Osteocyte (in vitro differentiated cells): ENCODE measurements around the gene APBB2. TPM values are rescaled to one million over a fixed set of nuclear protein-coding genes. Genes with fewer than 3 reads are reported as not detected.
"Not testable (repeated sequence)": the region's sequence is repeated elsewhere in the genome, so short reads cannot be mapped to it uniquely, and the experiment has no call there.

Experiments
- DNase-seq: peaks from one replicate; pipeline ENCODE4 v3.0.0; 2021; ENCODE audit warnings: mixed read lengths; ENCODE audit not compliant: unreplicated experiment; ENCODE audit errors: extremely low spot score
- H3K27ac Mint-ChIP-seq: one replicate; pipeline ENCODE4 v1.8.0; 2021; ENCODE audit warnings: mild to moderate bottlenecking, mixed read lengths; ENCODE audit not compliant: unreplicated experiment
- H3K27me3 Mint-ChIP-seq: one replicate; pipeline ENCODE4 v1.8.0; 2021; ENCODE audit warnings: mixed read lengths; ENCODE audit not compliant: unreplicated experiment
- H3K36me3 Mint-ChIP-seq: one replicate; pipeline ENCODE4 v1.8.0; 2021; ENCODE audit warnings: mixed read lengths; ENCODE audit not compliant: unreplicated experiment
- H3K4me1 Mint-ChIP-seq: one replicate; pipeline ENCODE4 v1.8.0; 2021; ENCODE audit warnings: mixed read lengths; ENCODE audit not compliant: unreplicated experiment
- H3K4me3 Mint-ChIP-seq: one replicate; pipeline ENCODE4 v1.8.0; 2021; ENCODE audit warnings: mild to moderate bottlenecking, moderate library complexity, mixed read lengths; ENCODE audit not compliant: unreplicated experiment
- H3K9me3 Mint-ChIP-seq: one replicate; pipeline ENCODE4 v1.8.0; 2021; ENCODE audit warnings: mixed read lengths; ENCODE audit not compliant: unreplicated experiment
- total RNA-seq: library from RNA; stranded (reverse); gene quantifications from 2 replicates; pipeline ENCODE4 v1.2.1, GENCODE V29; 2021
- TF ChIP-seq, protein P1 (sequence below): fragments of 200-600 bp; sonication (generic); IDR thresholded peaks from 2 replicates; pipeline ENCODE4 v1.5.0; 2021; ENCODE audit warnings: antibody characterized with exemption, mild to moderate bottlenecking, moderate library complexity

Gene APBB2
- total RNA-seq, 1 donor from 2014 or later: 56.2 TPM

DNA sequence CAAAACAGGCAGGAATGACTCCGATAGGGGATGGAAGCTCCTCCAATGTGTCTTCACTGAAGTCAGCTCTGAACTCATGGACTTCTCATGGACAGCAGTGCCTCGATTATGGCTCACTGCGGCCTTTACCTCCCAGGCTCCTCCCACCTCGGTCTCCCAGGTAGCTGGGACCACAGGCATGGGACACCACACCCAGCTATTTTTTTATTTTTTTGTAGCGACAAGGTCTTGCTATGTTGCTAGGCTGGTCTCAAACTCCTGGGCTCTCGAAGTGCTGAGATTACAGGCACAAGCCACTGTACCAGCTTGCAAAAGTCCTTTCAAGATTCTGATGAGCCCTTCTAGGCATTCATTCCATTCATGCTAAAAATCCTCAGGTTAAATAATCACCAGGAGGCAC is 283.1 kb downstream of the APBB2 start:
- TF ChIP-seq, protein P1, sequence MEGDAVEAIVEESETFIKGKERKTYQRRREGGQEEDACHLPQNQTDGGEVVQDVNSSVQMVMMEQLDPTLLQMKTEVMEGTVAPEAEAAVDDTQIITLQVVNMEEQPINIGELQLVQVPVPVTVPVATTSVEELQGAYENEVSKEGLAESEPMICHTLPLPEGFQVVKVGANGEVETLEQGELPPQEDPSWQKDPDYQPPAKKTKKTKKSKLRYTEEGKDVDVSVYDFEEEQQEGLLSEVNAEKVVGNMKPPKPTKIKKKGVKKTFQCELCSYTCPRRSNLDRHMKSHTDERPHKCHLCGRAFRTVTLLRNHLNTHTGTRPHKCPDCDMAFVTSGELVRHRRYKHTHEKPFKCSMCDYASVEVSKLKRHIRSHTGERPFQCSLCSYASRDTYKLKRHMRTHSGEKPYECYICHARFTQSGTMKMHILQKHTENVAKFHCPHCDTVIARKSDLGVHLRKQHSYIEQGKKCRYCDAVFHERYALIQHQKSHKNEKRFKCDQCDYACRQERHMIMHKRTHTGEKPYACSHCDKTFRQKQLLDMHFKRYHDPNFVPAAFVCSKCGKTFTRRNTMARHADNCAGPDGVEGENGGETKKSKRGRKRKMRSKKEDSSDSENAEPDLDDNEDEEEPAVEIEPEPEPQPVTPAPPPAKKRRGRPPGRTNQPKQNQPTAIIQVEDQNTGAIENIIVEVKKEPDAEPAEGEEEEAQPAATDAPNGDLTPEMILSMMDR: no peak
- peaks cover 5% of the 10 kb centered on the region for H3K4me1 Mint-ChIP-seq
- DNase-seq: no peak
- H3K4me3 Mint-ChIP-seq: no peak overlapping the region
- H3K36me3 Mint-ChIP-seq: peaks cover 10% of the 10 kb centered on the region
- H3K9me3 Mint-ChIP-seq: no peaks in the 10 kb centered on the region
- no peak overlapping the region for H3K27ac Mint-ChIP-seq
- H3K27me3 Mint-ChIP-seq: no peaks in the 10 kb centered on the region

DNA sequence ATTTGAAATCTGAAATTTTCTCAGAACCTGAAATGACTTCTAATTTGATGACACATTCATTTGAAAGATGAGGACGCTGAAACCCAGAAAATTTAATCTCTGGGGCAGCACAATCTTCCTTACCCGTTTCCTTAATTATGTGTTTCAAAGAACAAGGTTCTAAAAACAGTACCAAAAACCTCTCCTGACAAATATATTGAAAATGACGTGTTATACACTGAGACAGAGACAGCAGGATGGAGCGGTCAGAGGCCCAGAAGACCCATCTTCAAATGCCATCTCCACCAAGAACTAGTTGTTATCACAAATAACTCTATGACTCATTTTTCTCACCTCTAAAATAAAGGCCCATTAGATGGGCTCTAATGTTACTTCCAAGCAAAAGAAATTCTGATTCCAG is 287.3 kb downstream of the APBB2 start:
- TF ChIP-seq, protein P1: no peak
- H3K4me1 Mint-ChIP-seq: peaks cover 5% of the 10 kb centered on the region
- peaks cover 3% of the 10 kb centered on the region for H3K36me3 Mint-ChIP-seq
- H3K9me3 Mint-ChIP-seq: no peaks in the 10 kb centered on the region
- H3K27me3 Mint-ChIP-seq: no peaks in the 10 kb centered on the region
- H3K27ac Mint-ChIP-seq: no peak overlapping the region
- no peak overlapping the region for H3K4me3 Mint-ChIP-seq
- DNase-seq: no peak

DNA sequence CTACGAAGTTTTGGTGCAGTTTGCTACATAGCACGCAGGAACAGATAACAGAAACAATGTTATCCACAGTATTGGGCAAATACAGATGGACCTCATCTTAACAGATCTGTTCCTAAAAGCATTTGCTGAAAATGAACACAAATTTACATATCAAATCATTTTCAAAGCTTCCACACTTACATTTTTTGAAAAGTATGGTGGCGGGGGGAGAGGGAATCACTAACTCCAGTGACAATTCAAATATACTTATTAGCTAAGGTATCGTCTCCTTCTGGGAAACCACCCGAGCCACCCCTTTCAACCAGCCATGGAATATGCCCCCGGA is 289.6 kb downstream of the APBB2 start:
- TF ChIP-seq, protein P1: no peak
- Mint-ChIP-seq H3K4me1 (peaks cover 4% of the 10 kb centered on the region), H3K4me3 (no peak overlapping the region), H3K27ac (no peak overlapping the region), H3K27me3 (no peaks in the 10 kb centered on the region), H3K9me3 (no peaks in the 10 kb centered on the region), H3K36me3 (peaks cover 5% of the 10 kb centered on the region)
- no peak for DNase-seq

DNA sequence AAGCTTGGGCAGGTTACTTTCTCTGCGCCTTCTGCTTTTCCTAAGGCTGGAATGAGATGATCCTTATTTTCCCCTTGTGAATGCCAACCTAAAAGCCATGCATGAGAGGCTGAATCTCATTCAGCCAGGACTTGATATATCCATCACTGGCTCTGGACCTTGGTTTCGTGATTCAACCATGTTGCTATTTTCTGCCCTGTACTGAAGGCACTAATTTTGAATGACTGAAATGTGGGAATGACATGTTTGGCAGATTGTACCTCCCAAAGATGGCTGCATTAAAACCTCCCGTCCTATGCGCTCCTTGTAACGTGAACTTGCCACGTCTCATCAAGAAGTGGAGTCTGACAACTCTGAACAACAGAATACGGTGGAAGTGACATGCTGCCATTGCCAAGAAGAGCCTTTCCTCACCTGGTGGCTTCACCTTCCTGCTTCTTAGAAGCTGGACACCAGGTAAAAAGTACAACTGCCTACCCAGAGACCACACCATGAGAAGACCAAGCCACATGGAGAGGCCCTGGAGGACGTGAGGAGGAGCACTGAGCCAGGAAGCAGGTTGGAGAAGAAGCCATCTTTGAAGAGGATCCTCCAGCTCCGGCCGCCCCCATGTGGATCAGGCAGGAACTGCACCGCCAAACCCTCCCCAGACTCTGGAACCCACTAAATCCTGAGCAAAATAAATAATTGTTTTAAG is 290.1 kb downstream of the APBB2 start:
- Mint-ChIP-seq H3K36me3 (peaks cover 5% of the 10 kb centered on the region), H3K4me1 (peaks cover 4% of the 10 kb centered on the region), H3K27ac (no peak overlapping the region), H3K27me3 (no peaks in the 10 kb centered on the region), H3K9me3 (no peaks in the 10 kb centered on the region), H3K4me3 (no peak overlapping the region)
- TF ChIP-seq, protein P1: peak; percentile 85
- DNase-seq: no peak

DNA sequence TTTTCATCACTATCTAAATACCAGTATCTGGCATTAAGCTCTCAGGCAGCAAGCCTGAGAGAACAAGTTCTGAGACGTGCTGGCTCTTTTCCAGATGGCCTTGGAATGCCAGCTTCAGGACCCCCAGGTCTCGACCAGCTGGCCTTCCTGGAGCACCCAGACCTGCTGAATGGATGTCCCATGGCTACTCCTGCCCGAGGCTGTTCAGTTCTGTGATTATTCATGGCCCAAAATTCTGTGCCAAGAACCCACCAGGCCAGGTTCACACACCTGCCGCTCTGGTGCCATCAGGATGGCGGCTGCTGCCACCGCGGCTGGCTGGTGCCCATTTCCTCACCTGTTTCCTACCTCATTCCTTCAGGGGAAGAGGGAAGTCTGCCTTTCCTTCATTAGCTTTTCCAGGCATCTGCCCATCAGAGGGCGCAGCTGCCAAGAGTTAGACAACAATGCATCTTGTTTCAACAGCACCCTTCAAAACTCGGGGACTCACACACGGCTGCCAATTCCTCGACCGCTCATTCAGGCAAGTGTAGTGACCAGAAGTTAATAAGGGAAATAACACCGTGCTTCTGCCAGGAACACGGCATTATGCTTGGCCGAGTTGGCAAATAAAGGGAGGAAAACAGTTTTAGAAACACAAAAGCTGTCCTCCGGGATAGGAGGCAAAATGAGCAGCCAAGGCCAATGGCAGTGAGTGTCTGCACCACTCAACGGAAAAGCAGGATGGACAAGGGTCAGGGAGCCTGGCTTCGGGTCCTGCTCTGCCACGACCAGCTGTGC is 290.8 kb downstream of the APBB2 start:
- Mint-ChIP-seq H3K4me3 (no peak overlapping the region), H3K9me3 (no peaks in the 10 kb centered on the region), H3K4me1 (peaks cover 6% of the 10 kb centered on the region), H3K27ac (no peak overlapping the region), H3K27me3 (no peaks in the 10 kb centered on the region), H3K36me3 (peaks cover 5% of the 10 kb centered on the region)
- no peak for DNase-seq
- TF ChIP-seq, protein P1: no peak

DNA sequence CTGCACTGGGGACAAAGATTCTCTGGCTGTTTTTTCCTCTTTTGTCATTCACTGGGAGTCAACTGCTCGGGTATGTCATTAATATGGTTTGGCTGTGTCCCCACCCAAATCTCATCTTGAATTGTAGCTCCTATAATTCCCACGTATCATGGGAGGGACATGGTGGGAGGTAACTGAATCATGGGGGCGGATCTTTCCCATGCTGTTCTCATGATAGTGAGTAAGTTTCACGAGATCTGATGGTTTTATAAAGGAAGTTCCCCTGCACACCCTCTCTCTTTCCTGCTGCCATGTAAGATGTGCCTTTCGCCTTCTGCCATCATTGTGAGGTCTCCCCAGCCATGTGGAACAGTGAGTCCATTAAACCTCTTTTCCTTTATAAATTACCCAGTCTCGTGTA is 294.4 kb downstream of the APBB2 start:
- H3K9me3 Mint-ChIP-seq, H3K4me3 Mint-ChIP-seq, H3K36me3 Mint-ChIP-seq, H3K27ac Mint-ChIP-seq, DNase-seq, H3K27me3 Mint-ChIP-seq: not testable (repeated sequence)
- H3K4me1 Mint-ChIP-seq: peaks cover 19% of the 10 kb centered on the region
